Liver (tissue), 9 donors: ENCODE data around the gene UBXN6. TPM values are rescaled to one million over a fixed set of nuclear protein-coding genes. Genes with fewer than 3 reads are reported as not detected.

ENCODE experiments used
- DNase-seq: peaks from one replicate; pipeline ENCODE4 v3.0.0-alpha.2; 2017; ENCODE audit warnings: low spot score
- H3K27ac ChIP-seq, 2 donors: one replicate each; pipeline ENCODE4 v1.7.0; 2013; ENCODE audit warnings: inconsistent platforms in 2 of 2, low read length in 2 of 2, control low read depth in 1 of 2, low read depth in 1 of 2, mild to moderate bottlenecking in 1 of 2
- H3K27me3 ChIP-seq, 4 donors: one replicate each; pipeline versions ENCODE4 v1.6.1 to v1.7.0; 2013; ENCODE audit warnings: low read length in 3 of 4, inconsistent platforms in 1 of 4, mild to moderate bottlenecking in 1 of 4, moderate library complexity in 1 of 4; ENCODE audit not compliant: control insufficient read depth in 4 of 4, insufficient read depth in 4 of 4
- H3K36me3 ChIP-seq, 4 donors: one replicate each; pipeline versions ENCODE4 v1.6.1 to v1.7.0; 2013; ENCODE audit warnings: low read length in 3 of 4, mild to moderate bottlenecking in 3 of 4, low read depth in 1 of 4, moderate library complexity in 1 of 4; ENCODE audit not compliant: control insufficient read depth in 4 of 4, insufficient read depth in 3 of 4
- H3K4me1 ChIP-seq, 4 donors: one replicate each; pipeline versions ENCODE4 v1.6.1 to v1.7.0; 2013; ENCODE audit warnings: low read length in 3 of 4, mild to moderate bottlenecking in 3 of 4, moderate library complexity in 1 of 4; ENCODE audit not compliant: control insufficient read depth in 4 of 4, insufficient read depth in 4 of 4
- H3K4me3 ChIP-seq, 3 donors: one replicate each; pipeline versions ENCODE4 v1.6.1 to v1.7.0; 2013; ENCODE audit warnings: low read length in 3 of 3, control low read depth in 1 of 3, low read depth in 1 of 3, mild to moderate bottlenecking in 1 of 3
- H3K9ac ChIP-seq, 2 donors: one replicate each; pipeline ENCODE4 v1.7.0; 2013; ENCODE audit warnings: low read length in 2 of 2, mild to moderate bottlenecking in 2 of 2, moderate library complexity in 2 of 2, control low read depth in 1 of 2, low read depth in 1 of 2
- H3K9me3 ChIP-seq, 4 donors: one replicate each; pipeline versions ENCODE4 v1.6.1 to v1.7.0; 2013; ENCODE audit warnings: low read length in 3 of 4; ENCODE audit not compliant: control insufficient read depth in 4 of 4
- ATF3 ChIP-seq: IDR thresholded peaks from 2 replicates; pipeline ENCODE4 v1.6.1; 2016; ENCODE audit warnings: antibody characterized with exemption
- EGR1 ChIP-seq, 2 donors: IDR thresholded peaks; 2 replicates each; pipeline ENCODE4 v1.6.1; 2016 to 2018; ENCODE audit warnings: antibody characterized with exemption in 2 of 2, low read depth in 2 of 2
- FOXA1 ChIP-seq: IDR thresholded peaks from 2 replicates; pipeline ENCODE4 v1.6.1; 2016; ENCODE audit warnings: antibody characterized with exemption
- FOXA2 ChIP-seq: IDR thresholded peaks from 2 replicates; pipeline ENCODE4 v1.6.1; 2016; ENCODE audit warnings: antibody characterized with exemption
- HNF4A ChIP-seq, 2 donors: conservative IDR thresholded peaks; 2 replicates each; pipeline ENCODE4 v1.6.1; 2016; ENCODE audit warnings: antibody characterized with exemption in 2 of 2, mild to moderate bottlenecking in 2 of 2
- HNF4G ChIP-seq: IDR thresholded peaks from 2 replicates; pipeline ENCODE4 v1.6.1; 2016; ENCODE audit warnings: antibody characterized with exemption
- JUND ChIP-seq, 2 donors: IDR thresholded peaks; 2 replicates each; pipeline ENCODE4 v1.6.1; 2016; ENCODE audit warnings: antibody characterized with exemption in 2 of 2
- MAX ChIP-seq: IDR thresholded peaks from 2 replicates; pipeline ENCODE4 v1.6.1; 2016; ENCODE audit warnings: antibody characterized with exemption
- NR2F2 ChIP-seq: IDR thresholded peaks from 2 replicates; pipeline ENCODE4 v1.6.1; 2016; ENCODE audit warnings: antibody characterized with exemption
- RAD21 ChIP-seq, 2 donors: IDR thresholded peaks; 2 replicates each; pipeline ENCODE4 v1.6.1; 2016; ENCODE audit warnings: antibody characterized with exemption in 2 of 2, mild to moderate bottlenecking in 2 of 2
- REST ChIP-seq: IDR thresholded peaks from 2 replicates; pipeline ENCODE4 v1.6.1; 2016; ENCODE audit warnings: antibody characterized with exemption, mild to moderate bottlenecking
- RXRA ChIP-seq, 2 donors: IDR thresholded peaks; 2 replicates each; pipeline ENCODE4 v1.6.1; 2017 to 2018; ENCODE audit warnings: antibody characterized with exemption in 2 of 2, mild to moderate bottlenecking in 1 of 2
- SP1 ChIP-seq: IDR thresholded peaks from 2 replicates; pipeline ENCODE4 v1.6.1; 2018; ENCODE audit warnings: antibody characterized with exemption, mild to moderate bottlenecking
- YY1 ChIP-seq: IDR thresholded peaks from 2 replicates; pipeline ENCODE4 v1.6.1; 2016; ENCODE audit warnings: antibody characterized with exemption, mild to moderate bottlenecking
- ZBTB33 ChIP-seq: IDR thresholded peaks from 2 replicates; pipeline ENCODE4 v1.6.1; 2016; ENCODE audit warnings: antibody characterized with exemption
- WGBS: extraction: QIAGEN DNeasy Blood & Tissue Kit; methylation state at CpG from one replicate; pipeline ENCODE4 v1.1.7; 2013; 5-methylcytosine and 5-hydroxymethylcytosine counted together
- polyA plus RNA-seq, 2 donors: library from polyadenylated mRNA; stranded (reverse) in 1 of 2; unstranded in 1 of 2; fragments of 200-250 nt in 1 of 2; fragments of >200 nt in 1 of 2; fragmentation: Nextera tagmentation in 1 of 2; extraction: Ambion mirVana in 1 of 2; gene quantifications; one replicate each; pipeline versions ENCODE4 v1.2.1 to v1.2.3, GENCODE V29; 2013 to 2015
- total RNA-seq, 2 donors: library from RNA; depleted of rRNA; stranded (reverse); fragments of >200 nt; gene quantifications; one replicate each; pipeline ENCODE4 v1.2.3, GENCODE V29; 2014
- donor health status: healthy.
- donor health status: healthy.
- donor health status: healthy.
- donor health status: healthy.
- donor health status: healthy.

Gene UBXN6
- total and polyA plus RNA-seq, 4 donors = 33.0 to 92.3 (median 54.0) TPM

- Histone ChIP-seq H3K9ac (no peak overlapping the region), H3K27ac (no peak overlapping the region), H3K9me3 (no peaks in the 10 kb centered on the region), H3K27me3 (no peaks in the 10 kb centered on the region), H3K4me1 (peaks cover 4 to 19% (median 10%) of the 10 kb centered on the region in 4 donors), H3K4me3 (no peak overlapping the region), H3K36me3 (peaks cover 6 to 12% (median 8%) of the 10 kb centered on the region in 4 donors)
- 89% methylated on average over 16 of the region's 16 CpGs for WGBS
- no peak for DNase-seq
- TF ChIP-seq ZBTB33 = no peak
- TF ChIP-seq EGR1 (IDR thresholded peaks at IDR 0.05; ENCODE audit: low read depth in 2 of 2) = no peak
- TF ChIP-seq FOXA2 = no peak
- no peak for TF ChIP-seq SP1
- no peak for TF ChIP-seq MAX
- TF ChIP-seq HNF4A (conservative IDR thresholded peaks at IDR 0.05) = no peak
- no peak for TF ChIP-seq RXRA (IDR thresholded peaks at IDR 0.05)
- no peak for TF ChIP-seq ATF3
- TF ChIP-seq RAD21 (IDR thresholded peaks at IDR 0.05) = no peak
- TF ChIP-seq FOXA1 = no peak
- no peak for TF ChIP-seq REST
- TF ChIP-seq HNF4G = no peak
- no peak for TF ChIP-seq JUND (IDR thresholded peaks at IDR 0.05)
Measured at GRCh38 chr19:4477034-4477801, 19.6 kb upstream of the UBXN6 start.

- 58% methylated on average over 13 of the region's 13 CpGs for WGBS
- H3K9ac ChIP-seq = no peak overlapping the region
- DNase-seq = peak; percentile 33
- H3K4me3 ChIP-seq = no peak overlapping the region
- H3K9me3 ChIP-seq = no peaks in the 10 kb centered on the region
- H3K27ac ChIP-seq = no peak overlapping the region
- H3K36me3 ChIP-seq = peaks cover 5 to 11% (median 6%) of the 10 kb centered on the region in 4 donors
- H3K27me3 ChIP-seq = no peaks in the 10 kb centered on the region
- H3K4me1 ChIP-seq = peaks cover 4 to 19% (median 12%) of the 10 kb centered on the region in 4 donors
- no peak for TF ChIP-seq RAD21 (IDR thresholded peaks at IDR 0.05)
- TF ChIP-seq NR2F2 = no peak
- no peak for TF ChIP-seq ZBTB33
- no peak for TF ChIP-seq HNF4G
- TF ChIP-seq FOXA1 = no peak
- TF ChIP-seq YY1 = no peak
- TF ChIP-seq EGR1 (IDR thresholded peaks at IDR 0.05; ENCODE audit: low read depth in 2 of 2) = no peak
- no peak for TF ChIP-seq REST
- no peak for TF ChIP-seq RXRA (IDR thresholded peaks at IDR 0.05)
- TF ChIP-seq JUND (IDR thresholded peaks at IDR 0.05) = no peak
- TF ChIP-seq SP1 = no peak
- no peak for TF ChIP-seq HNF4A (conservative IDR thresholded peaks at IDR 0.05)
- TF ChIP-seq ATF3 = no peak
Measured at GRCh38 chr19:4474514-4475022, 17.0 kb upstream of the UBXN6 start.
